HG03520 (cell line): Measurements from ENCODE around the gene UNC5A.

ENCODE experiments used
- ATAC-seq: cut with Tn5 transposase; IDR thresholded peaks from one replicate; pipeline ENCODE4 v1.9.1; 2021; ENCODE audit warnings: mild to moderate bottlenecking, moderate library complexity; ENCODE audit not compliant: unreplicated experiment

UNC5A gene

GRCh38 chr5:176916337-176916736 is 106.0 kb downstream of the UNC5A start:
- no peak for ATAC-seq

- ATAC-seq: no peak
These were observed 108.3 kb downstream of the UNC5A start for GRCh38 chr5:176918613-176919012.

DNA sequence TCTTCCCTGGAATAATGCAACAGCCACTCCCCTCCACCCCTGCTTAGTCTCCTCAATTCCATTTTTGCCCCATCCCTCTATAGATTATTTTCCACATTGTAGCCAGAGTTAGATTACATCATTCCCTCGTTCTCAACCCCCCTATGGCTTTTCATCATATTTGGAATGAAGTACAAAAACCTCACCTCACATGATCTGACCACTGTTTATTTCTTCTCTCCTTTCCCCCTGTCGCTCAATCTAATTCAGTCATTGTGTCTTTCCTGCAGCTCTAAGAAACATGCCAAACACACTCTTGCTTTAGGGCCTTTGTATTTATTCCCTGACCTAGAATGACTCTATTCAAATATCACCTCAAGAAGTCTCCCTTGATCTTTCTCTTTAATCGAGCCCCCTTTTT is 111.4 kb downstream of the UNC5A start:
- no peak for ATAC-seq

DNA sequence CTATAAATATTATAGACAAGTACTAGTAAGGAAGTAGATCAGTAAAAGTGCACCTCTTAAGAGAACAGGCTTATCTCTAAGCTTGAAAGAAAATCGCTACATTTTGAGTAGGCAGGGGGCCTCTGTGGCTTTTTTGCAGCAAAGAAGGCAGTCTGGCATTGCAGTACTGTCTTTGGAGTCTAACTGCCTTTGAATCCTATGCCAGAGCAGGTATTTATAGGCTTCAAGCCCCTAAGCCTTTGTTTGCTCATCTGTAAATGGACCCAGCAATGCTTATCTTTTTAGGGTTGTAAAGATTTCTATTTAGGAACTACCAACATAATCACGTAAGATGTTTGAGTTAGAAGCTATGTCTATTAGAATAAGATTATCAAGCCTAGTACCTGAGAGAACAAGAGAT is 112.5 kb downstream of the UNC5A start:
- no peak for ATAC-seq

DNA sequence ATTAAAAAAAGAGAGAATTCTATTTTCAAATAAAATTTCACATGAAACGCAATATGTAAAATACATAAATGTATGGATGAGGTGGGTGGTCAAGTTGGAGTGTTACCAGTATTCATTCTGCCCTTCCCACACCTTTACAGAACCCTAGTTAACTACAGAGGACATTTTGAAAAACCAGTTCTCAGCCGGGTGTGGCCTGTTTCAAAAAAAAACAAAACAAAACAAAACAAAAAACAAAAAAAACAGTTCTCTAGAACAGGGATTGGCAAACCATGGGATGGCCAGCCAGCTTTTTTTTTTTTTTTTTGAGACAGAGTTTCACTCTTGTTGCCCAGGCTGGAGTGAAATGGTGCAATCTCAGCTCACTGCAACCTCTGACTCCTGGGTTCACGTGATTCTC is 117.2 kb downstream of the UNC5A start:
- no peak for ATAC-seq

DNA sequence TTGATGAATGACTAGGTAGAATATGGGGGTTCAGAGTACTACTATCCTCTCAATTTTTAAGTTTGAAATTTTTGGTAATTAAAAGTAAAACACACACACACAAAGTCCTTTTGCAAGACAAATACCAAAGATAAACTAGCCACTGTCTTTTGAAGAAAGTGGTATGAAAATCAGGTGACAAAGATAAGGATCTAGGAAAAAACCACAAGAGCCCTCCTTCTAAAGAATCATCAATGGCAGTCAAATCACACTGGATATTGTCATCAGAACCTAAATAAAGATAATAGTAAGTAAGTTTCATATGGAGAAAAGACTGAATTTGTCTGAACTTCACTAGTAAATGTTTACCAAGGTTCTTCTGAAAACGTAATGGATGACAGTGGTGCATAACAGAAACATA is 119.3 kb downstream of the UNC5A start:
- no peak for ATAC-seq
